HG02852 (cell line): ENCODE results near the gene IPCEF1.
"Not testable (repeated sequence)": the region's sequence is repeated elsewhere in the genome, so short reads cannot be mapped to it uniquely, and the experiment has no call there.

Experiments
- ATAC-seq: cut with Tn5 transposase; IDR thresholded peaks from one replicate; pipeline ENCODE4 v1.9.1; 2021; ENCODE audit warnings: mild to moderate bottlenecking, moderate library complexity; ENCODE audit not compliant: unreplicated experiment

IPCEF1 gene

DNA sequence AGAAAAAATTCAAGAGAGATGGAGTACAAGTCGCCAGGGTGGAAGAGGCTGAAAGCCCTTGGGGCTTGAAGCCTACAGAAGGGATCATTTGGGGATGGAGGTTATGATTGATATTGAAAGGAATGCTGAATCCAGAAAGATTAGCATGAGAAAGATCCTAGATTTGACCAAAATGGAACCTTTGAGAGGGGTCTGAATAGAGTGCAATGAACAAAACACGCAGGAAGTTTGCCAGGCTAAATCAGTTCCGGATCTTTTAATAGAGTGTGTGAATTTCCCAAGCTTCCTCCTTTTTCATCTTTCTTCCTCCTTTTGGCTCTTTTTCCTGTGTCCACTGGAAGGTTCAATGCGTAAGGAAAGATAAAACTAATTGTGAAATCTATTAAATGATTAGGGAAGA is 15.3 kb downstream of the IPCEF1 start:
- no peak for ATAC-seq

GRCh38 chr6:154337406-154338005 is 19.1 kb downstream of the IPCEF1 start:
- ATAC-seq, result no peak

- ATAC-seq, result peak; percentile 64
Observed at GRCh38 chr6:154334147-154334546, 22.5 kb downstream of the IPCEF1 start.

GRCh38 chr6:154331750-154332149 is 24.9 kb downstream of the IPCEF1 start:
- ATAC-seq, result no peak

DNA sequence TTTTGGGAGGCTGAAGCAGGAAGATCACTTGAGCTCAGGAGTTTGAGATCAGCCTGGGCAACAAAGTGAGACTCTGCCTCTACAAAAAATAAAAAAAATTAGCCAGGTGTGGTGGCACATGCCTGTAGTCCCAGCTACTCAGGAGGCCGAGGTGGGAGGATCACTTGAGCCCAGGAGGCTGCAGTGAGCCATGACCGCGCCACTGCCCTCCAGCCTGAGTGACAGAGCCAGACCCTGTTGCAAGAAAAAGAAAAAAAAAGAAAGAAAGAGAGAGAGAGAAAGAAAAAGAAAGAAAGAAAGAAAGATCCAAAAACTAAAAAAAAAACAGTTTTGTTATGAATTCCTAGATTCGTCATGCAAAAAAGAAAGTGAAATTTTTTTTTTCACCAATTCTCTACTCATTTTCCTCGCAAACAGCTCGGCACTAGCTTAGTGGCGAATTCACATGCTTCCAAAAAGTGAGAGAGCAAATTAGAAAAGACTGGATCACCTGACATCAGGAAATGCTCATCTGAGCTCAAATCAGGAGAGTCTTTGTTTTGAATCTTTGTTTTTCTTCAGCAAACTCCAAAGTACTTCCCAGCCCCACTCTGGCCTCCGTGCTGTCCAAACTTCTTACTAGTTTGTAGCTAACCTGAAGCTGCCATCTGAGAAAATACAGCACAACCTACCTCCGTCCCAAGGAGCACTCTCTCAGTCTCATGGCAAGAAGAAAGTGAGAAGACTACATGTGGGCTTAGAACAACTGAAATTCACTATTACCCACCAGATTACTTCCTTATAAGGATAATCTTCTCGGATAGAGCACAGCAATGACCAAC is 27.0 kb downstream of the IPCEF1 start:
- no peak for ATAC-seq

DNA sequence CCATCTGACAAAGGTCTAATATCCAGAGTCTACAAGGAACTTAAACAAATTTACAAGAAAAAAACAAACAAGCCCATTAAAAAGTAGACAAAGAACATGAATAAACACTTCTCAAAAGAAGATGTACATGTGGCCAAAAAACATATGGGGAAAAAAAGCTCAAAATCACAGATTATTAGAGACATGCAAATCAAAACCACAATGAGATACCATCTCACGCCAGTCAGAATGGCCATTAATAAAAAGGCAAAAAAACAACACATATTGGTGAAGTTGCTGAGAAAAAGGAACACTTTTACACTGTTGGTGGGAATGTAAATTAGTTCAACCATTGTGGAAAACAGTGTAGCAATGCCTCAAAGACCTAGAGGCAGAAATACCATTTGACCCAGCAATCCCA is 29.3 kb downstream of the IPCEF1 start:
- not testable (repeated sequence) for ATAC-seq

DNA sequence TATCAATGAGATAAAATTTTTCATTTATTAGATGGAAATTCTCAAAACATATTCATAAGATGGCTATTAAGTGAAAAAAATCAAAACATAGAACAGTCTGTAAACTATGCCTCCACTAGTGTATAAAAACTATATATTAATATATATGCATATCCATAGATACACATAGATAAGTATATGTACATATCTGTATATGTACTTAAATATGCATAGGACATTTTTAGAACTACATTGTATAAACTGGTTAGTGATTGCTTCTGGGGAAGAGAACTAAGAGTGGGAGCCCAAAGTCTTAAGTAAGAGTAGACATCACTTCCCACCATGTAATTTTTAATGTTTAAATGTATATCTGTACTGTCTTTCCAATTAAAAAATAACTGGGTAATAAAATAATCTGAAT is 31.5 kb downstream of the IPCEF1 start:
- ATAC-seq, result no peak

- ATAC-seq, result no peak
Observed at GRCh38 chr6:154320181-154320580, 36.4 kb downstream of the IPCEF1 start.

DNA sequence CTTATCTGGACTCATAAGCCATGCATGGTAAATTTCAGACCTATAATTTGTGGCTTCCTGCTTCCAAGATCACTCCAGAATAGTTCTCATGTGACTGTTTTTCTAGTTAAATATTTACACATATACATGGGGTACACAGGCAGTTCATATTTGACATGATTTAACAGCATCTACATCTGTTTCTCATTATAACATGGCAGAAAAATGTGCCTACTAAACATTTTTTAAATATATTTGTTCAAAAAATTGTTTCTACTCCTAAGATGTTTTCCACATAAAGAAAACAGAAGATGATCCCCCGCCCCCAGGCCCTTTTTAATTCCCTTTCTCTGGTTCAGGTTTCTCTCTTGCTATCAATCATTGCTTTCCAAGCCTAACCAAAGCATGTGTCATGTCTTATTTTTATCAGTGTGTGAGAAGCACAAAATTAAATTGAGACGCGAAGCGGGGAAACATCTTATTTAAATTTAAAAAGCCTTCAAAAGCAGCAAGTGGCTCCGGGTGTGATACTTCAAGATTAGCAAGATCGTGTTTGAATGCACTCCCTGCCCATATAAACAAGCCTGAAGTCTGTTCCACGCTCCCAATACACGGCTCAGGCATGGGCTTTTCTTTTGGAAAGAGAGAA is 37.3 kb downstream of the IPCEF1 start:
- no peak for ATAC-seq

DNA sequence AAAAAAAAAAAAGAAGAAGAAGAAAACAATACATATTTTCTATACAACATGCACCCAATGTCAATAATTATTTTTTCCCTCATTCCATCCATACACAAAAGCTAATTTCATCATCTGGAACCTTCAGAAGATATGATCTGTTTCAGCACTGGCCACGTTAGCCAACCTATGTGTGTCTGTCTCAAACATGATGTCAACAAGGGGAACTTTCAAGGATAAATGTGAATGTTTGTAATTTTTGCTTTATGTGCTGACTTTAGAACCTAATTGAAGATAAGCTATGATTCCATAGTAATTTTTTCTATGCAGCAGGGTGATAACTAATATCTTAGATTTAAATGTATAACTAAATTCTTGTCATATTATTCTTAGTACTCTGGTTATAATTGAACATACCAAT is 37.9 kb downstream of the IPCEF1 start:
- no peak for ATAC-seq

DNA sequence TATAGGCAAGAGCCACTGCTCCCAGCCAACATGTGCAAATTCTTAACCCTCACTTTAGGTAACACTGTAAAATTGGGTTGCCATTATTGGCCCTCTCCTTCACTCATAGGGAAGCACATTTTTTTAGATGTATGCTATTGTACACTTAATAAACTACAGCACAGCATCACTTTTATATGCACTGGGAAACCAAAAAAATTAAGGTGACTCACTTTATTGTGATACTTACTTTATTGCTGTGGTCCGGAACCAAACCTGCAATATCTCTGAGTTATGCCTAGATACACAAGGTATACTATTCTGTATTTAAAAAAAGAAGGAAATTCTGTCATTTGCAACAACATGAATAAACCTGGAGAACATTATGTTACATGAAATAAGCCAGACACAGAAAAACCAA is 40.5 kb downstream of the IPCEF1 start:
- ATAC-seq, result no peak

DNA sequence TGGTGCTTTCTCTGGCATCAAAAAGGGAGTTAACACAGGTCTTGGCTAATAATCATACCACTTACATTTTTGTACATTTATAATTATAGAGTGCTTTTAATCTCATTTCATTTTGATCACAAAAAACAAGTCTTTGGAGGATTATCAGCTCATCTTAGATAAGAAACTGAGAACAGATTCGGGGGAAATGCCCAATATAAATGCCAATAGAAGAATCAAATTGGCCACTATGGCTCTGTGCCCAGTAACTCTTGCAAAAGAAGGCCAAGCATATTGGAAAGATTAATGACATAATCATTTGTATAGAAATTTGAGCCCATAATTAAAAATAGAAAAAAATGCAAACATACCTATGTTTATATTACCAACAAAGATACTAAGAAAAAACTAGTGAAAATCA is 42.5 kb downstream of the IPCEF1 start:
- ATAC-seq, result no peak

DNA sequence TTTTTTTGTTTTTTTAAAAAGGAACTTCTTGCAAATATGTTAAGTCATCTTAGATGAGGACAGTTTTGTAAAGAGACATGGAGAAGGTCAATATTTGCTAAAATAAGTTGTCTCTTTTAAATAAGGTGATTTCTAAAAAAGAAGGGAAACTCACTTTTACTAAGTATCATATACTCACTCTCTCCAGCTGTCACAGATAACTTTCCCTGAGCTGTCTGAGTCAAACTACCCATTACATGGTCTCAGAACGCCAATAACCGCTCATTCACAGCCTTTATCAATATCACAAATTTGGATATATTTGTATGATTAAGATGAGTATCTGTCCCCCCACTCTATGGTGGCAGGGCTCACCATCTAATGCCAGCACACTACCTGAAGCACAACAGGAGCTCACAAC is 47.6 kb downstream of the IPCEF1 start:
- ATAC-seq, result no peak

- no peak for ATAC-seq
Observed at GRCh38 chr6:154307696-154308425, 48.7 kb downstream of the IPCEF1 start.

- not testable (repeated sequence) for ATAC-seq
Observed at GRCh38 chr6:154307147-154307546, 49.5 kb downstream of the IPCEF1 start.

- ATAC-seq, result no peak
Observed at GRCh38 chr6:154306696-154307095, 49.9 kb downstream of the IPCEF1 start.

- ATAC-seq, result no peak
Observed at GRCh38 chr6:154304191-154304590, 52.4 kb downstream of the IPCEF1 start.

- ATAC-seq, result not testable (repeated sequence)
Observed at GRCh38 chr6:154303642-154304041, 53.0 kb downstream of the IPCEF1 start.

GRCh38 chr6:154301839-154302752 is 54.5 kb downstream of the IPCEF1 start:
- peak; percentile 97 for ATAC-seq

DNA sequence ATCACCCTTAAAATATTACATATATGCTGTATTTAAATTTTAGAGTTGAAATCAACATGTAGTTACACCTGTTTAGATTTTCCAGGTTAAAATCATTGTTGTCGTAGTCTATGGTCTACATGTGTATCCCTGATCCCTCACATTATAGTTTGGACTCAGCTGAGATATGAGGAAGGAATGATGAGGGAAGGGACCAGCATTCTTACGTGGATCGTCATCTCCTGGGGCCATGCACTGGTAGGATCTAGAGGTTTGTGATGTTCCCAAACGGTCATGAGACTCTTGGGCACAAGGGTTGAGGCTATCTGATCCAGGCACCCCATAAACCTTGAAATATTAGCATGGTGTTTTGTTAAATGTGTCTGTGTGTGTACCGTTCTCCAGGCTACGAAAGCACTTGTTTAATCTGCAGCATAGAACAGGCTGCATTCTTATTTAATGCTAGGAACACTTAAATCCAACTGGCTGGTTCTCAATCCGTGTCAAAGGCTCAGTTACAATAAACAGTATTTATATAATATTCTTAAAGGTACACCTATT is 55.4 kb downstream of the IPCEF1 start:
- ATAC-seq, result no peak
